Stomach (tissue), 4 donors: Measurements from ENCODE around the gene TENM3.

ENCODE experiments used
- EP300 ChIP-seq: sonication (generic); formaldehyde crosslinking; IDR thresholded peaks from one replicate; pipeline ENCODE4 v1.6.1; 2017; ENCODE audit warnings: antibody characterized with exemption
- POLR2A ChIP-seq, 4 donors: fragments of 450-650 bp; IDR thresholded peaks; one replicate each; pipeline ENCODE4 v1.6.1; 2016; ENCODE audit warnings: antibody characterized with exemption in 4 of 4, control low read depth in 2 of 4, mild to moderate bottlenecking in 1 of 4, moderate library complexity in 1 of 4
- TF ChIP-seq, protein P1 (sequence below), 7 experiments: fragments of 450-650 bp in 4 of 7; fragments of 200-600 bp in 3 of 7; sonication (generic) in 3 of 7; IDR thresholded peaks; one replicate each; pipeline ENCODE4 v1.5.1; 2016 to 2019; ENCODE audit warnings: antibody characterized with exemption in 7 of 7, control low read depth in 2 of 7, mild to moderate bottlenecking in 1 of 7

GRCh38 chr4:182502064-182502463 is 258.9 kb downstream of the TENM3 start:
- TF ChIP-seq POLR2A (IDR thresholded peaks at IDR 0.05) (no peak), EP300 (no peak)
- TF ChIP-seq, protein P1, sequence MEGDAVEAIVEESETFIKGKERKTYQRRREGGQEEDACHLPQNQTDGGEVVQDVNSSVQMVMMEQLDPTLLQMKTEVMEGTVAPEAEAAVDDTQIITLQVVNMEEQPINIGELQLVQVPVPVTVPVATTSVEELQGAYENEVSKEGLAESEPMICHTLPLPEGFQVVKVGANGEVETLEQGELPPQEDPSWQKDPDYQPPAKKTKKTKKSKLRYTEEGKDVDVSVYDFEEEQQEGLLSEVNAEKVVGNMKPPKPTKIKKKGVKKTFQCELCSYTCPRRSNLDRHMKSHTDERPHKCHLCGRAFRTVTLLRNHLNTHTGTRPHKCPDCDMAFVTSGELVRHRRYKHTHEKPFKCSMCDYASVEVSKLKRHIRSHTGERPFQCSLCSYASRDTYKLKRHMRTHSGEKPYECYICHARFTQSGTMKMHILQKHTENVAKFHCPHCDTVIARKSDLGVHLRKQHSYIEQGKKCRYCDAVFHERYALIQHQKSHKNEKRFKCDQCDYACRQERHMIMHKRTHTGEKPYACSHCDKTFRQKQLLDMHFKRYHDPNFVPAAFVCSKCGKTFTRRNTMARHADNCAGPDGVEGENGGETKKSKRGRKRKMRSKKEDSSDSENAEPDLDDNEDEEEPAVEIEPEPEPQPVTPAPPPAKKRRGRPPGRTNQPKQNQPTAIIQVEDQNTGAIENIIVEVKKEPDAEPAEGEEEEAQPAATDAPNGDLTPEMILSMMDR (IDR thresholded peaks at IDR 0.05), result no peak
